ENCODE results near the gene NETO1.

The NETO1 gene

DNA sequence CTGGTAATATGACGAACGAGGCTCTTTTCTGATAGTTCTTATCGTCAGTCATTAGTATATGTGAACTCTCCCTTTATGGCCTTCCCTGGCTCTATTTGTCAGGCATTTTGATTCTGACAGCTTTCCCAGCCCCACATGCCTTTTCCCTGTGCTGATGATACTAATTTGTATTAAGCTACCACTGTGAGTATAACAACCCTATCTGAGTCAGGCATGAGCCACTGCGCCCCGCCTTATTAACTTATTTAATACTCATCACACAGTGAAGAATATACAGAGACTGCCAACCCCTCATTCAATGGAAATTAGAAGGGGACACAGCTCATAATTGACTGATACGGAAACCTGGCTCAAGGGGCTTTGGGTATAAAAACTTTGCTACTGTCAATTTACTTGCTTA lies 140.0 kb downstream of the NETO1 start:
- no peak for DNase-seq (ENCODE audit: low read depth in 2 of 3, low spot score in 1 of 3)

- no peak for DNase-seq (ENCODE audit: low read depth in 2 of 3, low spot score in 1 of 3)
Measured at GRCh38 chr18:72727038-72727655, 140.6 kb downstream of the NETO1 start.

DNA sequence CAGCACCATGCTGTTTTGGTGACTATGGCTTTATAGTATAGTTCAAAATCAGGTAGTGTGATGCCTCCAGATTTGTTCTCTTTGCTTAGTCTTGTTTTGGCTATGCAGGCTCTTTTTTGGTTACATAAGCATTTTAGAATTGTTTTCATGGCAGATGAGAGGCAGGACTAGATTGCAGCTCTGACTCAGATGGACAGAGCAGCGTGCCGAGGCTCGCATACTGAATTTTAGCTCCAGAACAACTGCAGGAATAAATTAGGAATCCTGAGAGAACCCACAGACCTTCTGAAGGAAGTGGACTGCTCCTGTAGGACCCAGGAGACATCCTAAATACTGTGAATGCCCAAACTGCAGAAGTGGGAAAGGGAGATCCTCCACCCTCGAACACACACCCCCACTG lies 141.6 kb downstream of the NETO1 start:
- no peak for DNase-seq (ENCODE audit: low read depth in 2 of 3, low spot score in 1 of 3)

DNA sequence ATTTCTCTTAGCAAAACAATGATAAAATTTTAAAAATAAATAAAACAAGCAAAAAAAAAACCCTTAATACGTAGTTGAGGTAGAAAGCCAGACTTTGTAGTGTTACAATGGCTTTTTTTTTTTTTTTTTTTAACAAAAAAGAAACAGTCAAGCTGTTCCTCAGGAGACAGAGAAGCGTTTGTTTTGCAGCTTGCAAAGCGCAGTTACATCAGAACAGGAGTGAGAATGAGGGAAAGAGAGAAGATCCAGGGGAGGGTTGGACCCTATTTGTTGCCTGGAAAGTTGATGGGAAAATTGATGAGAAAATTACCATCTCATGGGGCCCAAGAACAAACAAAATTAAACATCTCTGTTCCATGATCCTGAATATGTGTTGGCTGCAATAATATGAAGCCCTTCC lies 146.5 kb downstream of the NETO1 start:
- no peak for DNase-seq (ENCODE audit: low read depth in 2 of 3, low spot score in 1 of 3)

- no peak for DNase-seq (ENCODE audit: low read depth in 2 of 3, low spot score in 1 of 3)
Measured at GRCh38 chr18:72720116-72720515, 147.7 kb downstream of the NETO1 start.

GRCh38 chr18:72704202-72704601 lies 163.6 kb downstream of the NETO1 start:
- DNase-seq (ENCODE audit: low read depth in 2 of 3, low spot score in 1 of 3): no peak

DNA sequence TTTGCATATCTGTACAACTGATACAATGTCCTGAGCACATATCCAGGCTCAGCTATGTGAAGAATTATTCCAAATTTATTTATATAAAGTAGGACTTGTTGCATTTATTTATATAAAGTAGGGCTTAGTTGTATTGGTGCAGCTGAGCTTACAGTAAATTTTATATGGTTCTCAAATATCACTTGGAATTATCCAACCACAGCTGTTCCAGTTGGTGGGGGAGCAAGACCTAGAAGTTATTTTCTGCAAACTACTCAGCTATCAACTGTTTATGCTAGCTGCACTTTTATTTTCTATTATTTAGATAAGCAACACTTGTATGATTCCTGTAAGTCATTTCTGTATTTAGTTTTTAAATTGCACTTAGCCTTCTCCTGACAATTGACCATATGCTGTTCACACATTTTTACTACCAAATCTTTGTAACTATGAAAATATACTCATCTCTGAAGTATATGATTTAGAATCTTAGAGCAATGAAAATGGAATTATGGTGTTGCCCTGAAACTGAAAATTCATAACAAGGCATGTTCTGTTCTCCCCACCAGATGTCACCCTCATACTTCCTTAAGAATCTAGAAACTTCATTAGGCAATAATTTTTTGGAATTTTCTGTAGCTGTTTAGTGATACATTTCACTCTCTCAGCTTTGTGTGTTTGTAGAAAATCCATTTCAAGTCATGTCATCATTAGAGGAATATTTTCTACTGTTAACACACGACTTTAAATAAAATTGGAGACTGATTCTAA lies 166.7 kb downstream of the NETO1 start:
- no peak for DNase-seq (ENCODE audit: low read depth in 2 of 3, low spot score in 1 of 3)

DNA sequence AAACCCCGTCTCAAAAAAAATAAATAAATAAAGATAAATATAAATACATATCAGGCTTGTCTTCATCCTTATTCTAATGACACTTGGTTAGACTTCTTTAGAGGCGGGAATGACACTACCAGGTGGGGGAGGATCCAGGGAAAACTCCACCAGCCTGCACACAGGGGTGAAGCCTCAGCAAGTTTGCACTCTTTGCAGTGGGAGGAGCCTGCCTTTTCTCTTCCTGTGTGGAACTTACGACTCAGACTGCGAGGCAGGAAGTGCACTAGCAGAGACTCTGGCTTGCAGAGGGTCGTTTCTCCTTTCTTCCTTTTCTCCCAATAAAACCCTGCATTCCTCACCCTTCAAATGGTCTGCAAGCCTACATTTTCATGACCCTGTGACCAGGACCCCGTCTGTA lies 170.1 kb downstream of the NETO1 start:
- DNase-seq (ENCODE audit: low read depth in 2 of 3, low spot score in 1 of 3): no peak

DNA sequence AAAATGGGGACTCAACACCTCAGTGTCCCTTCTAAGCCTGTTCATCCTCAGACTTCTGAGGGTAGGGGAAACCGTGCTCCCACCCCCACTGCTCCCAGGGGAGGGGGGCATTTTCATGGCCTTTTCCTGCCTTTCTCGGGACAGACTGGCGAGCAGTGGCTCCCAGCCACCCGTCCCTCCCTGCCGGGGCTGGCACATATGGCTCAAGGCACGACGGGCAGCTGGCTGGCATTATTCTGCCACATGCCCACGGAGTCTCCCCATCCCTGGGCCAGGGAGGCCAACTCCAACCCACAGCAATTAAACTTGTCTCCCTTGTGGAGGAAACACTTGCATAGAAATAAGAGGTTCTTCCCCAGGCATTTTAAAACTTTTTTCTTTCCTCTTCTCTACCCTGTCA lies 175.2 kb downstream of the NETO1 start:
- DNase-seq (ENCODE audit: low read depth in 2 of 3, low spot score in 1 of 3): no peak
